Rectal smooth muscle tissue (tissue), 1 donor: Measurements from ENCODE around the gene LYSMD2.

ENCODE experiments used
- H3K27ac ChIP-seq: one replicate; pipeline ENCODE4 v1.7.0; 2013; ENCODE audit warnings: low read depth, low read length, inconsistent platforms
- H3K27me3 ChIP-seq: one replicate; pipeline ENCODE4 v1.7.0; 2013; ENCODE audit warnings: low read length; ENCODE audit not compliant: control insufficient read depth, insufficient read depth
- H3K36me3 ChIP-seq: one replicate; pipeline ENCODE4 v1.7.0; 2013; ENCODE audit warnings: low read length; ENCODE audit not compliant: control insufficient read depth, insufficient read depth
- H3K4me1 ChIP-seq: one replicate; pipeline ENCODE4 v1.7.0; 2013; ENCODE audit warnings: low read length; ENCODE audit not compliant: control insufficient read depth, insufficient read depth
- H3K4me3 ChIP-seq: one replicate; pipeline ENCODE4 v1.7.0; 2013; ENCODE audit warnings: low read length
- H3K9ac ChIP-seq: one replicate; pipeline ENCODE4 v1.7.0; 2013; ENCODE audit warnings: low read length

The LYSMD2 gene

DNA sequence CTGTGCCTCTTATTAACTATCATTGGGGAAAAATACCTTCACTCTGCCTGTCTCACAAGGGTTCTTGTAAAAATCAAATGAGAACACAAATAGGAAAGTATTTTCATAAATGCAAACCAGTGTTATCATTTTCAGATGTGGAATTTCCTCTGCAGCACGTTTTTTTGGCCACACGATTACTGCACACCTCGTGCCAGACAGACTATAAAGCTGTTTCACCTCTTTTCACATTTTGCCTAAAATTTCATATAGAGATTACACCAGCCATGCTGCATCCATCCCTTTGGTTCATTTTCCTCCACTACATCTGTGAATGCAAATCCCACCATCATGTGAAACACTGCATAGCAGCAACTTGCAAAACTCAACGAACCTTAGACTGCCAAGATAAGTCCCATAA is 12.7 kb upstream of the LYSMD2 start:
- H3K4me3 ChIP-seq, result no peak overlapping the region

DNA sequence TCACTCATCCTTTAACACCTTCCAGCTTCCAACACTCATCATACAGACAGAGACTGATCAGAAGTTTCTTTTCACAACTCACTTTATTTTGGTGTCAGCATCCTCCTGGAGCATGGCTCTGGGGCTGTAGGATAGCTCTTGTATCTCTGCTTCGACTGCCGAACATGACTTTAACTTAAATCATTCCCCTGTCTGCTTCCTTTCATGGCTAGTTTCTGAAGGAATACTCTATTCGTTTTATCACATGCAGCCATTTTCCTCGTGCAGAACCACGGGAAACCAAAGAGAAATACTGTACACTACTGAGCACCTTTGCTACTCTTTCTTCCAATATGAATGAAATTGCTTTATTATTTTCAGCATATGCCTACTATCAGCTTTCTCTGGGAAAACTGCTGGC is 11.9 kb upstream of the LYSMD2 start:
- no peak overlapping the region for H3K4me3 ChIP-seq
- no peaks in the 10 kb centered on the region for H3K4me1 ChIP-seq
- H3K9ac ChIP-seq, result no peak overlapping the region
- no peaks in the 10 kb centered on the region for H3K36me3 ChIP-seq
- H3K27ac ChIP-seq, result no peak overlapping the region
- H3K27me3 ChIP-seq, result no peaks in the 10 kb centered on the region

More for the DNA sequence above, 12.7 kb upstream of the LYSMD2 start:
- no peaks in the 10 kb centered on the region for H3K36me3 ChIP-seq
- no peak overlapping the region for H3K9ac ChIP-seq
- no peaks in the 10 kb centered on the region for H3K4me1 ChIP-seq
- no peak overlapping the region for H3K27ac ChIP-seq
- H3K27me3 ChIP-seq, result no peaks in the 10 kb centered on the region

DNA sequence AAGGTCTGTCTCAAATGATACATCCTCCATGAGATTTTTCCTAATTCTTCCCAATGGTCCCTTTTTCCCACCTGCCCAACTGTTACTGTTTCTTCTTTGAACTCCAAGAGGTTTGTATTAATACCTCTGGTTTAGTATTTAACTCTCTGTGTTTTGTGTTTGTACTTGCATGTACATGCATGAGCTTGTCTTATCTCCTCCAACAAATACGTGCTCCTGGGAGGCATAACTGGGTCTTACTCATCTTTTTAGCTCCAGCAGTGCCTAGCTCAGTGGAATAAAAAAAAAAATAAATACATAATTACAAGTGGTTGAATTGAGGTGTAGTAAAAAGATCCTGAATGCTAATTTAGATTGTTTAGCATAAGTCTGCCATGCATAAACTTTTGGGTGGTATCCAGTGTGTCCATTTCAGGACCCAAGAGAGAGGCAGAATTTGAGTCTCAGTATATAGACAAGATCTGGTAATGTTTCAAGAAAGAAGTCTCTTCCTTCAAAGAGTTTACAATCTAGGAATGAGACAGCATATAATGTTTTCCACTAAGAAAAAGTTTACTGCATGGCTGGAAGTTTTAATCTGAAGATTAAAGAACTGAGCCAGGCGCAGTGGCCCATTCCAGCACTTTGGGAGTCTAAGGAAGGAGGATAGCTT is 1.7 kb upstream of the LYSMD2 start:
- Histone ChIP-seq H3K4me1 (peaks cover 11% of the 10 kb centered on the region), H3K9ac (no peak overlapping the region), H3K27ac (no peak overlapping the region), H3K27me3 (no peaks in the 10 kb centered on the region), H3K36me3 (no peaks in the 10 kb centered on the region), H3K4me3 (no peak overlapping the region)

DNA sequence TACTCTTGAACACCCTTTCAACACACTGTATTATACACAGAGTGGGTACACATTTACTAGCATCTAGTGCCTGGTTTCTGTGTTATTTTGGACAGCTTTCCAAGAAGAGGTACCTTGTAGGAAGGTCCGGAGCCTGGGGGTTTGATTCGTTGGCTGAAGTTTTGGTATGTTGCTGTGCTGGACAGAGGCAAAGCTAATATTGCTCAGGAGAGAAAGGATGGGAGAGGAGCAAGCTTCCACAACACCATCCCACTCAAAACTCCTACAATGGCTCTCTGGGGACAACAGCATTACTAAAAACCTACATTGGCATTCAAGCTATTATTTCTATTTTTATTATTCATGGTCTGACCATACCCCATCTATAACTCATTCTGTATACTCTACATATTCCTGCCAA is 1.1 kb upstream of the LYSMD2 start:
- Histone ChIP-seq H3K9ac (no peak overlapping the region), H3K27me3 (no peaks in the 10 kb centered on the region), H3K36me3 (no peaks in the 10 kb centered on the region), H3K27ac (peak overlapping the region; percentile 79), H3K4me1 (peaks cover 11% of the 10 kb centered on the region), H3K4me3 (peak overlapping the region; percentile 71)

DNA sequence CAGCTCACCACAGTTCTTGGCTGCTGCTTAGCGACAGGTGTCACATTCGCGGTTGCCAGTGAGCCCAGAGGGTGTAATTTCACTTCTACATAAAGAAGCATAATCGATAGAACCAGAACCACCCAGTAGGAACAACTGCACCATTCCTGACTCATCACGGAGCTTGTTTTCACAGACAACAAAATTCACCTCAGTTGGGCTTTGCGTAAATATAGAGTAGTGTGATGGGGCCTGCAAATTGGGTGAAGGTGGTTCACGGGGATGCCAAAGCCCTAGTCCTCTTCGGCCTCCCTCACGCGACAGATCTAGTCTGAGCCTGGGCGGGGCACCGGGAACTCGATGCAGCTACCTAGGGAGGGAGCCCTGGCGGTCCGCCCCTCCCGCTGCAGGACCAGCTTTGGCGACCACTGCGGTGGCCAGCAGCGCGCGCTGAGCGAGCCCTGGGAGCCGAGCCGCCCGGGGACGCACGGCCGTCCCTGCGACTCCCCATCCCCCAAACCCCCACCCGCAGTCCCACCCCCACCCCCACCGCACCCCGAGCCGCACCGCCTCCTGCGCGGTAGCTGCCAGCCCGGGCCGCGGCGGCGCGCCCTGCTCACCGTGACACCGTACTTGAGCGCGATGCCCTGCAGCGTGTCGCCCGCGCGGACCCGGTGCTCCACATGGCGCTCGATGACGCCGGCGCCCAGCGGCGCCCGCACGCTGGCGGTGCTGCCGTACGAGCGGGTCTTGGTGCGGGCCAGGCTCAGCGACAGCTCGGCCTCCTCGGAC is 519 bp downstream of the LYSMD2 start:
- Histone ChIP-seq H3K9ac (peak overlapping the region; percentile 25), H3K36me3 (no peaks in the 10 kb centered on the region), H3K4me3 (peak overlapping the region; percentile 71), H3K27ac (peak overlapping the region; percentile 79), H3K4me1 (peaks cover 15% of the 10 kb centered on the region), H3K27me3 (no peaks in the 10 kb centered on the region)

DNA sequence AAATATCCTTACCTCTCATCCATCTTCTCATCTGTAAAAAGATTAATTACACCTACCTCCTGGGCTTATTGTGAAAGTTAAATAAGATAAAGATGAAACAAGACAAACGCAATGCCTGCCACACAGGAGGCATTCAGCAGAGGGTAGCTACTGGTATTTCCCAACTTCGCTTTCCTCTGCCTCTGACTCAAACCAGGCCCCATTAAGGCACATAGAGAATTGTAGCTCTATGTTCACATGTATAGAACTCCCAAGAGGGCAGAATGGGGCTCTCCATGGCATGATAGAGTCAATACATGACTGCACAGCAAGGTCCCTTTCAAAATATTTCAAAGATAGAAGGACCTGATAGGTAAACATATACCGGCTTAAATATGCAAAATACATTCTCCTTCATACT is 1.4 kb downstream of the LYSMD2 start:
- peaks cover 22% of the 10 kb centered on the region for H3K4me1 ChIP-seq
- H3K27ac ChIP-seq, result no peak overlapping the region

DNA sequence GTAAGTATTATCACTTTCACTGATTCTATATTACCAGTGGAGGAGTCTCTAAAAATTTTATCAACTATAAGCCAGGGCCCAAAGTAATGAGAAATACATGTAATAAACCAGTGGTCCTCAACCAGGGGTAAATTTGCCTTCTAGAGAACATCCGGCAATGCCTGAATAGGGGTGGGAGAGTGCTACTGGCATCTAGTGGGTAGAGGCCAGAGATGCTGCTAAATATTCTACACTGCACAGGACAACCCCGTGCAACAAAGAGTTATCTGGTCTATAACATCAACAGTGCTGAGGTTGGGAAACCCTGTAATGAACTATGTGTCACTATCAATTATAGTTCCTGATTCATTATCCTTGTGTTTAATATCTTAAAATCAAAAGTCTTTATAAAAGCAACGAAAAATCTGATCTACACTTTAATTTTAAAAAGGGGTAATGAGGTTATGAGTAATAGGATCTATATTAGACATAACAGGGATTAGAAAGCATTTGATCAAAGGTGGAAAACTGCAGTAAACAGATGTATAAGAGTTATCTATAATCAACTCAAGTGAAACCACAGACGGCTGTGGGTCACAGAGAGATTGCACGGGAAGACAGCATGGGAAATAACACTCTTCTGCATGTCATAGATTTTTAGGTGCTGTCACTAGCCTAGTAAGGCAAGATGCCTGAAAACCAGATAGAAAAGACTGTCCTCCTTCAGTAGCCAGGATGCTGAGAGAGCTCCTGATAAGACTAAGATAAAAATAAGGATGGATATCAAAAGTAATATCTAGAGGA is 2.0 kb downstream of the LYSMD2 start:
- no peak overlapping the region for H3K9ac ChIP-seq
- no peak overlapping the region for H3K4me3 ChIP-seq
- H3K36me3 ChIP-seq, result no peaks in the 10 kb centered on the region
- H3K27me3 ChIP-seq, result no peaks in the 10 kb centered on the region
- no peak overlapping the region for H3K27ac ChIP-seq
- H3K4me1 ChIP-seq, result peaks cover 26% of the 10 kb centered on the region

More for the DNA sequence above, 1.4 kb downstream of the LYSMD2 start:
- Histone ChIP-seq H3K4me3 (peak overlapping the region; percentile 71), H3K36me3 (no peaks in the 10 kb centered on the region), H3K9ac (no peak overlapping the region), H3K27me3 (no peaks in the 10 kb centered on the region)

DNA sequence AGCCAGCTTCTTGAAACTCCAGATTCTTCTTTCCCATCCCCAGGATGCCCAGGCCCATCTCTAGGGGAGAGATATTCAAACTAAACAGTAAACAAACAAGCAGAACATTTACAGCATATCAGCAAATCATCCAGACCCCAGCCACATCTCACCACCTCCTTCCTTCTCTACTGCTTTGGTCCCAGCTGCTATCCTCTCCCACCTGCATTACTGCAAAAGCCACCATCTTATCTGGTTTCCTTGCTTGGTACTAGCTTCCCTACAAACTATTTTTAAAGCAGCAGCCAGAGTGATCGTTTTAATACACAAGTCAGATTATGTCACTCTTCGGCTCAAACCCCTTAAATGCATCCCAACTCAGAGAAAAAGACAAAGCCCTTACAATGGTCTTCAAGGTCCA is 4.8 kb downstream of the LYSMD2 start:
- Histone ChIP-seq H3K27ac (peak overlapping the region; percentile 4), H3K36me3 (no peaks in the 10 kb centered on the region), H3K4me3 (no peak overlapping the region), H3K4me1 (peaks cover 20% of the 10 kb centered on the region), H3K27me3 (no peaks in the 10 kb centered on the region), H3K9ac (no peak overlapping the region)

DNA sequence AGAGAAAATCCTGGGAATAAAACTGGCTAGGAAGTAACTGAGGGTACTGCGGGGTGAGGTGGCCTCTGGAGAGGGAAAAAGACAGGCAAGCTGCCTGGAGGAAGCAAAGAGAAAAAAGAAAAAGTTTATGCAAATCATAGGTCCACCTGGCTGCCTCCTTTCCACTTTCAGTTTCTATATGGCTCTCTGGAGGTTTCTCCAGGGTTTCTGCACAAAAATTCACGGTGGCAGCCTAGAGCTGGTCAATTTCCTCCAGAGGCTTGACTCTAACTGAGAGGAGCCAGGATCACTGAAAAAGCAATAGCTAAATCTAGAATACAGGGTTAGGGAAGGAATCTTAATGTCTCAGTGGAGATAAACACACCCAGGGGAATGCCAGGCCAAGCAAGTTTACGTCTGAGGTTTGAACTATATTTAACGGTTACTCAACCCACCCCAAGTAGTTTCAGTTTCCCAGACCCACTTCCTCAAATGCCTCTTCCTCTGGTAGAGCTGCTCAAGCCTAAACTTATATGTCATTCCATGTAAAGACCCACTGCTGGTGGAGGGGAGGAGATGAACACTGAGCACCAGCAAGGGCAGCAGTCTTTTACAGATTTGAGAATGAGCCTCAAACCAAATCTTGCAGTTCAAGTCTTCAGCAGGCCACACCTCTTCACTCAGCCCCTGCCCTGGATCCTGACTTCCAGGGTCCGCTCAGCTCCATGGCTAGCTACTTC is 5.7 kb downstream of the LYSMD2 start:
- no peaks in the 10 kb centered on the region for H3K27me3 ChIP-seq
- H3K4me3 ChIP-seq, result peak overlapping the region; percentile 29
- H3K27ac ChIP-seq, result peak overlapping the region; percentile 83
- peak overlapping the region; percentile 36 for H3K9ac ChIP-seq
- H3K36me3 ChIP-seq, result no peaks in the 10 kb centered on the region
- peaks cover 28% of the 10 kb centered on the region for H3K4me1 ChIP-seq

DNA sequence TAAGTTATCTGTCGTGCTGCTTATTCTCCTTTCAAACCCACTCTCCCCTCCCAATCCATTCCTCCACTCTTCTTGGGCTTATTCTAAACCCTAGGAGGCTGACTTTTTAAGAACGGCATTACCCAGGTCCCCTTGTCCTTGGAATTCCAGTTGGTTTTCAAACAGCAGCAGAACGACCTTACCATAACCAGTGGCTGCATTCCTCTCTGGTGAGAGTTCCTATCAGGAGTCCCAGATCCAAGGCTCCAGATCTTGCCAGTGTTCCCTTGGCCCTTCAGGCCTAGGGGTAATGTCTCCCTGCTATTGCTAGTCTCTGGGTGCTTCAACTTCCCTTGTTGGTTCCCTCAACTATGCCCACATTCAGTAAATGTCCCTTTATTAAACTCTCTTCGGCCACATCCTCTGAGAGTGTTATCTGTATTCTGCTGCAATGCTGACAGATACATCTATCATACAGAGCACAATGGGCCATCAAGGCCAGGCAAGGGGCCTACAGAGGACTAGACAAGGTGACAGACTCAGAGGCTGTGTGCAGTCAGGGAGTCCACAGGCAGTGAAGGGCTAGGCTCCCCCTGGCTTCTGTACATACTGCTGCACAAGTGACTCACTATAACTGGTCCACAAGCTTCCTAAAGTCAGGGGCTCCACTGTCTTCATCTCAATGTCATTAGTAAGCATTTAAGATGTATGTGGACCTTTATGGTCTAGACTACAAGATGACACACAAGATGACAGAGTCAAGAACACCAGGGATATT is 10.1 kb downstream of the LYSMD2 start:
- no peak overlapping the region for H3K4me3 ChIP-seq
- peaks cover 42% of the 10 kb centered on the region for H3K4me1 ChIP-seq
- no peaks in the 10 kb centered on the region for H3K27me3 ChIP-seq
- peak overlapping the region; percentile 44 for H3K27ac ChIP-seq
- H3K9ac ChIP-seq, result no peak overlapping the region
- H3K36me3 ChIP-seq, result no peaks in the 10 kb centered on the region

DNA sequence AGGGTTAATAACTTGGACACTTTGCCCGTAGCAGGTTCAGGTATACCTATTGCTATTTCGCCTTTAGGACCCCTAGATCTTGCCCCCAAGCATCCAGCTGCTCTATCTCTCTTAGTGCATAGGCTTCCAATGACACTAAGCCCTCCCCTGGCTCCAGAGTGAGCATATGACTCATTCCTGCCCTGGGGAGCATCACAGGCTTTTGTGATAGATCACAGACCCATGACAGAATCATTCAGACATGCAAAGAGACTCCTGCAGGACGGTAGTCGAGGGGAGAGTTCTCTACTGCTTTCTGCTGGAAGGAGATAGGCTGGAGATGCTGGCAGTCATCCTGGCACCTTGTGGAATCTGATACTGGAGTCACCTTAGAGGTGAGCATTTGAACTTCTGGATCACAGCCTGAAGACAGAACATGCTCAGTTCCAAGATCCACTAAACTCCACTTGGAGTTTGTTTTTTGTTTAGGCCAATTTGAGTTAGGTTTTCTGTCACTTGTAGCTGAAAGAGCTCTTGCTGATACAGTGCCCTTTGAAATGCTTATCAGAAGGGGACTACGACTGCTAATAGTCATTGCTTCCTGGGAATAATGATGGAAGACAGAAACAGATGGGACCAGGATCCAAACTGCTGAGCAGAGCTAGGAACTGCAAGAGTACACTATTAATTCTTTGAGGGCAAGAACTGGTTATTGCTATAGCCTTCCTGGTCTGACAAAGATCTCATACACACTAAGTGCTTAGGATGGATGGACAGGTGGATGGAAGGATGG is 11.0 kb downstream of the LYSMD2 start:
- Histone ChIP-seq H3K27me3 (no peaks in the 10 kb centered on the region), H3K27ac (peak overlapping the region; percentile 44), H3K9ac (no peak overlapping the region), H3K4me1 (peaks cover 34% of the 10 kb centered on the region), H3K36me3 (no peaks in the 10 kb centered on the region), H3K4me3 (no peak overlapping the region)
